ENCODE results near the gene SLC1A4.
"Not testable (repeated sequence)": the region's sequence is repeated elsewhere in the genome, so short reads cannot be mapped to it uniquely, and the experiment has no call there.

SLC1A4 gene

DNA sequence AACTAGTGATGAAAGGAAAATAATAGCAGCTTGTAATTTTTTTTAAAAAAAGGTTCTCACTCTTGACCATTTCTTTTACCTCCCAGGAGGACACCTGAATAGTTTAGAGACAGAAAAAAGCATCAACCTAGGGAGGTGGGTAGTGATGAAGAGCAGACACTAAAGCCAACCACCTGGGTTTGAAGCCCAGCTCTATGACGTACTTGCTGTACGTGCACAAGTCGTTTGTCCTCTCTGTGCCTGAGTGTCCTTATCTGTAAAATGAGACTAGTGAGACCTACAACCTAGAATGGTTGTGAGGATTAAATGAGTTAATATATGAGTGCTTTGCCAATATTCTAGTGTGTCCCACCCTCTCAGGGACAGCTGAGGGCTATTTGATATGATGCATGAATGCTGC lies 5.8 kb downstream of the SLC1A4 start:
- no peak for DNase-seq

DNA sequence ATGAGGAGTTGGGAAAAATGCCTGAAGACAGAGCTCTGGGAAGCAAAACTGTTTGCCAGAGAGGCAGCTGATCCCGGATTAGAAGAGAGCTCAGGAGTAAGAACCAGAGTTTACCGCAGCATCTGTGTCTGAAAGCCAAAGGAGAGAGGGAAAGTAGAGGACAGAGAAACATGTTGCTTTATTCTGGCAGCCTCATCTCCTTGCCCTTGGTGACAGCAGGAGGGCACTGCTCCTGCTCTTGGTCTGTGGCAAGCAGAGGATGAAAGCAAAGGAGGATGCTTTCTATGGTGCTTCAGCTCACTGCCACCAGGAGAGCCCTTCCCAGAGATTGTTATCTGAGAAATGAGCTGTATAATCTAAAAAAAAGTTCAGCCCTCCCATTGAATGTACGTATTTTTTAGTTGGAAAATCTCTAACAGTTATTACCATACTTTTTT lies 7.7 kb downstream of the SLC1A4 start:
- DNase-seq: no peak

DNA sequence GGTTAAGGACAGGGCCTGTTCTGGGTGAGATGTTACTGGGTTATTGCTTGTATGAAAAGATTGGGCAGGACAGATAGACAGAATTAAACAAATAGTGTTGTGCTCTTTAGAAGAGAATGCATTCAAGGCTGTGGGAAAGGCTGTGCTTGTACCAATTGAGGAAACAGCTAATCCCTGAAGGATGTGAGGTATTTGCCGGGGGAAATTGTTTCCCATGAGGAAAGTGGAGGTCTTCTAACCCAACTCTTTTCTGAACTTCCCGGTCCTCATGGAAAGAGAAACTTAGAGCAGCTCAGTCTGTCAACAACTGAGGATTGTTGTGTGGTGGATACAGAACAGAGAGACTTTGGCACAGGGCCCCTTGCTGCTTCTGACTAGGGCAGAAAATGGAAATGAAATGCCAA lies 9.5 kb downstream of the SLC1A4 start:
- no peak for DNase-seq

- DNase-seq: no peak
Measured at GRCh38 chr2:64999754-65000153, 10.6 kb downstream of the SLC1A4 start.

DNA sequence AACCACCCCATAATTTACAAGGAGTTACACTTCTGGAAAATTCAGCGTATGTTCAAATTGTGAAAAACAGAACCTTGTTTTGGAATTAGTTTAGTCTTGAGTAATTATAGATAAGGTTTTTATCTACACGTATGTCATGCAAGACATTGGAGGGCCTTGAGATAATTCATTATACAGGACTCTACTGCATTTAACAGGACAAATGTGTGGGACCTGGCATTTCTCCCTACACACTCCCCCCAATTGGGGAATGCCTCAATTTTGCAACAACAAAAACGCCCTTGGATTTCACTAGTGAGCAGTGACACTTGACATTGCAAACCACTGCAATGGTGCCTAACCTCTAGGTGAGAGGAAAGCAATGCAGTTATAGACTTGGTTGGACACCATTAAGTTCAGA lies 11.4 kb downstream of the SLC1A4 start:
- no peak for DNase-seq

DNA sequence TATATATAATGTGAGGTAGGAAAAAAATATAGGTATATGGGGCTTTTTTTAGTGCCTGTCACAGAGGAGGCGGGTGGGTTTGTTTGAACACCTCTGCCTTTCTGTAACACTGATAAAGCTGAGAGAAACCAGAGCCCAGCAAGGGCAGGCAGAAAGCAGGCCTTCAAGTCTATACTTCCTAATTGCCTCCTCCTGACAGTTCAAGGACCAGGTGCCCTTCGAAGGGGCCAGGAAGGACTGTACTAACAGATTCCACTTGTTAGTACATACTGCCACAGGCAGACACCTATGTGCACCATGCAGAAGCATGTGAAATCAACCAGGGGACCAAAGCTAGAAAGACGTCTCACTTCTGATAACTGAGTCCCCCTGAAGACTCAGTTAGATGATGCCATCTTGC lies 13.8 kb downstream of the SLC1A4 start:
- DNase-seq: no peak

- DNase-seq: not testable (repeated sequence)
Measured at GRCh38 chr2:65004232-65004631, 15.0 kb downstream of the SLC1A4 start.

GRCh38 chr2:65013776-65014175 lies 24.6 kb downstream of the SLC1A4 start:
- no peak for DNase-seq

GRCh38 chr2:65015731-65016130 lies 26.5 kb downstream of the SLC1A4 start:
- no peak for DNase-seq

- no peak for DNase-seq
Measured at GRCh38 chr2:65016789-65017188, 27.6 kb downstream of the SLC1A4 start.

DNA sequence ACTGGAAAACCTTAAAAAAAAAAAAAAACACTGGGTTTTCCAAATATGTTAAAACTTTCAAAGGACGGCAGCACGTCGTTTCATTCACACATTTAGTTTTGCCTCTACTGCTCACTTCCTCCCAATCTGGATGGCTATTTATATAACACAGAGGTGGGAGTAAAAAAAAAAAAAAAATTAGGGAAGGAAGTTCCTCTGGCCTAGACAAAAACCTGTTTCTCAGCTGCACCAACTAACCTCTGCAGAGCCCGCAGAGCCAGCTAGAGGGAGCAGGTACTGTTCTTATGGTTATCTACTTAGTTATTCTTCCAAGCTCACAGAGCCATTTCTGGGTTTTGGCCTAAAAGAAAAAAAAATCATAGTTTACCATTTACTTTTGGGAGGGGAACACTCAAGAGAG lies 28.1 kb downstream of the SLC1A4 start:
- no peak for DNase-seq

DNA sequence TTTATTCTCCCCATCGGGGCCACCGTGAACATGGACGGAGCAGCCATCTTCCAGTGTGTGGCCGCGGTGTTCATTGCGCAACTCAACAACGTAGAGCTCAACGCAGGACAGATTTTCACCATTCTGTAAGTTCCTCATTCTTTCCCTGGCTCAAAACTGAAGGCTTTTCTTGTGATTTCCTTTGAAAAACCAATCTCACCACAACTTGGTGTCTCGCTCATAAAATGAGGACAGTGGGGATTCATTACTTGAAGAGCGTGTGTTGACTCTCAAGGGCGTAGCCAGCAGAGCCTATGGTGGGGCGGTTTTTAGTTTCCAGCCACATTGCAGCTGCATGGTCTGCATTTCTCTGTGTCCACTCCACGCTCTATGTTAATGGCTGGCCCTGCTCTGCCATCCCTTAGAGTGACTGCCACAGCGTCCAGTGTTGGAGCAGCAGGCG lies 29.0 kb downstream of the SLC1A4 start:
- DNase-seq: no peak

DNA sequence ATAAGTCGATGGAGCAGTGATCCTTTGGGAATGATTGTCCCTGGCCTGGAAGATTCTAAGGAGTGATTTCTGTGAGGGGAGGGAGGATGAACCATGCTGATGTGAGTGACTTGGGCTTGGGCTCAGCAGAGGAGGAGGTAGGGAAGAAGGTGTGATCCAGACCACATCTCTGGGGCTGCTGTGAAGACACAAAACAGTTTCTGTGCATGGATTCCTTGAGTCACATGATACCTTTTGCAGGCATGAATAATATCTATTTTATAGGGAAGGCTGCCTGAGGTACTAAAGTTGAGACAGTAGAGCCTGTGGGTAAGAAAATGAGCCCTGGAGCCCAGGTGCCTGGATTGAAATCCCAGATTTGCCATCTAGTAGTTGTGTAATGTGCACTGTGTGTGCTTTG lies 29.8 kb downstream of the SLC1A4 start:
- DNase-seq: no peak

DNA sequence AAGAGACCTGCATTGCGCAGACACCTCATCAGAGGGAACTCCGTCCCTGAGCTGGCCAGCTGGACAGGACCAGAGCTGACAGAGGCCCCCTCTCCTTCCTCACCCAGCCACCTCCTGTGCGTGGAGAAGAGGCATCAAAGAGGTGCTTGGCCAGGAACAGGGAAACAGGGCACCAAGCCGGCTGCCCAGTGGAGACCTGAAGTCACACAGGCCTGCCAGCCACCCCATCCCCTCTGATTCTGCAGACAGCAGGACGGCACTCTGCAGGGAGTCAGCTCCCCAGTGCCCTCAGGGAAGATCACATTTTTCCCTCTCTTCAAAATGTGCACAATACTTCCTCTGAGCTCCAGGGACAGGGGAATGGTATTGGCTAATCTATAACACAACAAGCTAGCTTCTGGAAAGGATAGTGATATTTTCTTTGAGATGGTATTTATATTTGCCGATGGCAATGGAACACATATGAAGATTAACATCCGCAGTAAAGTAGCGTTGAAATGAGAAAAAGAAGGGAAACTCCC lies 30.5 kb downstream of the SLC1A4 start:
- DNase-seq: no peak

GRCh38 chr2:65020251-65020650 lies 31.1 kb downstream of the SLC1A4 start:
- not testable (repeated sequence) for DNase-seq

DNA sequence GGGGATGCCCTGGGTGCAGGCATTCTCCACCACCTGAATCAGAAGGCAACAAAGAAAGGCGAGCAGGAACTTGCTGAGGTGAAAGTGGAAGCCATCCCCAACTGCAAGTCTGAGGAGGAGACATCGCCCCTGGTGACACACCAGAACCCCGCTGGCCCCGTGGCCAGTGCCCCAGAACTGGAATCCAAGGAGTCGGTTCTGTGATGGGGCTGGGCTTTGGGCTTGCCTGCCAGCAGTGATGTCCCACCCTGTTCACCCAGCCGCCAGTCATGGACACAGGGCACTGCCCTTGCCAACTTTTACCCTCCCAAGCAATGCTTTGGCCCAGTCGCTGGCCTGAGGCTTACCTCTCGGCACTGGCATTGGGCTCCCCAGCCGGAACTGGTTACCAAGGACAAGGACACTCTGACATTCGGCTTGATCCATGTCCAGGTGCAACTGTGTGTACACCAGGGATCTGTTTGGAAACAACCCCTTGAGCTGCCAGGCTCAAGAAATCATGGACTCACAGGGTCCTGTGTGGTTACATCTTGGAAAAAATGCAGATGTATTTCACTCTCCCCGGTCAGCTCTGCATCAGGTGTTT lies 31.8 kb downstream of the SLC1A4 start:
- DNase-seq: no peak

DNA sequence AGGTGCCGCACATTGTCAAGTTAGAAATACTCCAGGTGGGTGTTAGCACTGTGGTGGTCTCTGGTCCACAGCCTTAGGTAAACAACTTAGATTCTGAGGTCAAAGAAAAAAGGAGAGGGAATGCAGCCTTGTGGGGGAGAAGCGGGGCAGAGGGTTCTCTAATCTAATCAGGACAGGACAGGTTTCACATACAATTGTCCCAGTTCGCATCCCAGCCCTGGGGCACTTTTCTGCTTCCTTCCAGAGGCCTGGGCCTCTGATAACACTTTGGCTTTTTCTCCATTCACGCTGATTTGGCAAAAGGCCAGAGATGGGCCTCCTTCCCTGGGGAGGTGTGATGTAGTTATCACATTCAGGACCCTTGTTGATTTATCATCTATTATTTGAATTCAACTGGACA lies 32.5 kb downstream of the SLC1A4 start:
- no peak for DNase-seq

GRCh38 chr2:65022189-65022588 lies 33.0 kb downstream of the SLC1A4 start:
- DNase-seq: no peak

GRCh38 chr2:65023742-65024141 lies 34.5 kb downstream of the SLC1A4 start:
- DNase-seq: no peak

DNA sequence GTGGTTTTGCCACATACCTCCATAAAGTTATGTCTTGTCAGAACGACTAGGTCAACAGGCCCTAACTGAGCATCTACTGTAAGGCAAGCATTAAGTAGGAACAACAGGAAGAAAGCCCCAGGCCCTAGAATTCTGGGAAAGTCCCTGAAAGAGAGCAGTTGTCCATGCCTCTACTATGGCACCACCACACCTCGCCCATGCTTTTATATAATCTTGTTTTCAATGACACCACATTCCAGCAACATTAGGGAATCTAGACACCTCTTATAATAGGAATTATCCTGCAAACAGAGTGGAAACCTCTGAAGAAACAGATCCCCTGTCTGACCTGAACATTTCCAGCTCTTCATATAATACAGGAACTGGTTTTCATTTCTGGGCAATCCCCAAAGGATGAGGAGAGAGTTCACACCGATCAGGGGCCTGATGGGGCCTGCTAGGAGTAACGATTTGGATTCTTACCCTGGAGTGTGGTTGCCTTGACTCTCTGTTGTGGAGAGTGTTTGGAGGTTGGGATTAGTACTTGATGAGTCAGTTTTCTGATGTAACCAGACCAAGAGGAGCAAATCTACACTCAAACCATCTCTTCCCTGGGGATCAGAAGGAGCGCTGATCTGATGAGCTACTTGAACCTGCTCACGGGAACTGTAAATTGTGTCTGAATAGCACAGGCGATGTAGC lies 35.1 kb downstream of the SLC1A4 start:
- DNase-seq: no peak

DNA sequence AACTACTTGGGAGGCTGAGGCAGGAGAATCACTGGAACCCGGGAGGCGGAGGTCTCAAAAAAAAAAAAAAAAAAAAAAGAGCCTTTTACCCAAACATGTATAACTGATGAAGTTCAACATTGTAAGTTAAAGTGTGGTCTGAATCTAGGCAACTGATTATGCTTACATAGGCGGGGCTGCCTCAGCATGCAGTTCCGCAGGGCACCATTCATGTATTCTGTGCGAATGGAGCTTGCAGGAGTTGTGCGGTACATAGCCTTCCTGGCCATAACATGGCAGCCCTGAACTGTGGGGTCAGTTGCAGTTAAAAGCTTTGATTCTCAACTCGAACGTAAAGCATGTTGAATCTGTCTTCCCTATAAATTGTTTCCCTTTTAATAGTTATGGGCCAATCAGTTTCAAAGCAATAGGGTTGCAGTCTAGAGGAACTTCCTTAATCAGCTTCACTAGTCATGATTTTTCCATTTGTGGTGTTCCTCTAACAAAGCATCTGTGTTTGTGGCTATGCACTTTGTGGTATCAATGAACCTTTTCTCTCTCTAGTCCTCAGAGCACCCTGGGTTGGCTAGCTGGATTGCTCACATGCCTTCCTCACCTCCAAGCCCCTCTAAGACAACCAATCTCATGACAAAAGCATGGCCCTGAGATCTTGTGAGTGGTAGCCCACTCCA lies 36.4 kb downstream of the SLC1A4 start:
- no peak for DNase-seq

DNA sequence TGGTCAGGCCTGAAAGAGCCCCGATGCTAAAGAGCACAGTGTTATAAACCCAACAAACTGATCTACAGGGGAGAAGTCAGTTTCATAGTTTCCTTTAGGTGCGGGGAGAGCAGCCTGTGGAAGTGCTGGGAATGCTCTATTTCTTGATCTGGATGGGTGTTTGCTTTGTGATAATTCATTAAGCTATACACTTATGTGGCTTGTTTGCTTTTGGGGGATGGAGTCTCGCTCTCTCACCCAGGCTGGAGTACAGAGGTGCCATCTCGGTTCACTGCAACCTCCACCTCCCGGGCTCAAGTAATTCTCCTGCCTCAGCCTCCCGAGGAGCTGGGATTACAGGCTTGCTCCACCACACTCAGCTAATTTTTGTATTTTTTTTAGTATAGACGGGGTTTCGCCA lies 37.0 kb downstream of the SLC1A4 start:
- no peak for DNase-seq

DNA sequence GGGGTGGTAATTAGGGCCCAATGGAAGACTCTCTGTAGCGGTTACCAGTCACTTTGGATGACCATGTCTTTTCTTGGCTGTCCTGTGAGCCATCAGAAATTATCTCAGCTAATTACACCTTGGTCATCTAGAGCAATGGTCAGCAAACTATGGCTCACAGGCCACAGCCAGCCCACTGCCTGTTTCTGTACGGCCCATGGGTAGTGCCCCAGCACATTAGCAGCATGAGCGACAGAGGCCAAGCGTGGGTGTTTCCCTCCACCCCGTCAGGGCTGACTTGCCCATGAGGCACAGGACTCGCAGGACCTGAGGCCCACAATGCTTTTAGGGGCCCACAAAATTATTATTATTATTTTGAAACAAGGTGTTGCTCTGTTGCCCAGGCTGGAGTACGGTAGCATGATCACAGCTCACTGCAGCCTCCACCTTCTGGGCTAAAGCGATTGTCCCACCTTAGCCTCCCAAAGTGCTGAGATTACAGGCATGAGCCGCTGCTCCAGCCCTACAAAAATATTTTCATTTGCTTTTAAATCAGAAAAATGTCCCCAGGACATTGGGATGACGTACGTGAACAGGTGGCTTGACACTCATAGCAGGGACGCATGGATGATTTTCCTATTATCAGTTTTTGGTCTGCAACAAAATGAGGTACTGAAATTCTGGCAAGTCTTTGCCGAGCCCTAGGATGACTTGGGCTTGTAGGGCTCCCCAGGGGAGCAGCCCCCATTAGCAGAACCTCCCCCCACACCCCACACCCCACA lies 37.7 kb downstream of the SLC1A4 start:
- DNase-seq: no peak
